Hematopoietic multipotent progenitor cell treated with erythropoietin and hydrocortisone succinate and interleukin-3 and kit ligand, for 15 days (in vitro differentiated cells): ENCODE measurements around the gene ENGASE.
"Not testable (repeated sequence)": the region's sequence is repeated elsewhere in the genome, so short reads cannot be mapped to it uniquely, and the experiment has no call there.

Source experiments
- DNase-seq: peaks from one replicate; pipeline ENCODE4 v3.0.0-alpha.2; 2015; ENCODE audit warnings: low spot score

The ENGASE gene

DNA sequence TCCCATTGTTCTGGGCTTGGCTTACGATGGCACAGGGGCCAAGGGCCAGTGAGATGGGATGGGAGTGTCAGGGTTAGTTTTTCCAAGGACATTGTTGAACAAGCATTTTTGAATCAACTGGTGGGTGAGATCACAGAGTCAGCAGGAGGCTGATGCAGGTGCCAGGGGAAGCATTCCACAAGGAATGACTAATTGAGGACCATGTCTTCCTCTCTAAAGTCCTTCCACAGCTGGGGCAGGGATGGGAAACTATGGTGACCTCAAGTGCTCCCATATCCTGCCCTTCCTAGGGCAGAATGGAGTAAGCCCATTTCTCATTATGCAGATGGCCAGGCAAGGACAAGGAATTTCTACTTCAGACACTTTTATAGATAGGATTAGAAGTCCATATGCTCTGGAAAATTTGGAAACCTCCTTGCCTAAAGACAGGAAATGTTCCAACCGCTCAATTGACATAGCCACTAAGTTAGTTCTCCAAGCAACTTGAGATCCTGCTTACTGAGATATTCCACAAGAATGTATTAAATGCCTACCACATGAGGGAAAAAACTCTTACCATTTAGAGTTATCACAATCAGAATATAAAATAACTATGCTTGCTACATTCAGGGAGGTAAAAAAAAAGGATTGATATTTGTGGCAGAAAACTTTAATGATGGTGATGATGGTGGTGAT is 21.2 kb upstream of the ENGASE start:
- no peak for DNase-seq

DNA sequence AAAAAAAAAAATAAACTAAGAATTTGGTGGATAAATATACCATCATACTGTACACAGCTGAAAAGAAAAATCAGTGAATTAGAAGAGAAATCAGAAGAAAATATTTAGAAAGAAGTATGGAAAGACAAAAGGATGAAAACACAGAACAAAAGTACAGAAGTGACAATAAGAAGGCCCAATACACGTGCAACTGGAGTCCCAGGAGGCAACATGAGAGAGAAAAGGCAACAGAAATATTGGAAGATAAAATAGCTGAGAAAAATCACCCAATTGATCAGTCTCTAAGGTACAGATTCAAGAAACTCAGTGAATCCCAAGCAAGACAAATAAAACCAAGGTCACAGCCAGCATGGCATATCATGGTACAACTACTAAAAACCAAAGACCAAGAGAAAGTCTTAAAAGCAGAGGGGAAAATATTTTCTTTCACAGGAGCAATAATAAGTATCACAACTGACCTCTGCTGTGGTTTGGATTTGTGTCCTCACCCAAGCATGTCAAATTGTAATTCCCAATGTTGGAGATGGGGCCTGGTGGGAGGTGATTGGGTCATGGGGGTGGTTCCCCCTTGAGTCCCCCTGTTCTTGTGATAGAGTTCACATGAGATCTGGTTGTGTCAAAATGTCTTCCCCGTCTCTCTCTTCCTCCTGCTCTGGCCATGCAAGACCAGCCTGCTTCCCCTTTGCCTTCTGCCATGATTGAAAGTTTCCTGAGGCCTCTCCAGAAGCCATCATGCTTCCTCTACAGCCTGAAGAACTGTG is 20.2 kb upstream of the ENGASE start:
- DNase-seq, result no peak

DNA sequence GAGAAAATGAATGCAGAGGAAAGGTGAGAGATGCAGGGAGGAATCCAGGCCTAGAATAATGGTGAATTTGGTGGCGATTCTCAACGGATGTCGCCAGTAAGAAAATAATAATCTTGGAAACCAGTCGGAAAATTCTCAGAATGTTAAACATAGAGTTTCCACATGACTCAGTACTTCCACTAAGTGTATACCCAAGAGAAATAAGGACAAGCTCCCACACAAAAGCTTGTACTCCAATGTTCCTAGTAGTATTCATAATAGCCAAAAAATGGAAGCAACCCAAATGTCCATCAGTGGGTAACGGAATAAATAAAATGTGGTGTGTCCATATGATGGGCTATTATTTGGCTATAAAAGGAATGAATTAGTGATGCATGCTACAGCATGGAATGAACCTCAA is 19.4 kb upstream of the ENGASE start:
- DNase-seq, result no peak

GRCh38 chr17:79057737-79058385 is 16.8 kb upstream of the ENGASE start:
- no peak for DNase-seq

GRCh38 chr17:79062691-79063090 is 11.9 kb upstream of the ENGASE start:
- no peak for DNase-seq

DNA sequence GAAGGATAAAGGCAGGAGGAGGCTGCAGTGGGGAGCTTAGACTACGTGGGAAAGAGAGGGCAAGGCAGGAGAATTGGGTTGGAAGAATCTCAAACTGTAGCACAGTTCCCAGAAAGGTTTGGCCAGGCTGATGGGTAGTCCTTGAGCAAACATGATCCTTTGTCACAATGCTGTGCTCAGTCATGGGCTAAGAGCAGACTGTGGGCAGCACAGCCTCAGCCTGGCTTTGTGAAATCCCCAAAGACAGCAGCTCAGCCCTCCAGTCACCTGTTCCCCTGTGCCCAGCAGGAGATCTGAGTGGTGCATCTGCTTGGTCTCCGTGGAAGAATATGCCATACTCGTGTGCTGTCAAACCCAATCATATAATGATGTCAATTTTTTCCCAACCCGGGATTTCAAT is 10.6 kb upstream of the ENGASE start:
- DNase-seq, result no peak

- peak; percentile 59 for DNase-seq
Measured at GRCh38 chr17:79065105-79065670, 9.4 kb upstream of the ENGASE start.

GRCh38 chr17:79066963-79067362 is 7.7 kb upstream of the ENGASE start:
- no peak for DNase-seq

DNA sequence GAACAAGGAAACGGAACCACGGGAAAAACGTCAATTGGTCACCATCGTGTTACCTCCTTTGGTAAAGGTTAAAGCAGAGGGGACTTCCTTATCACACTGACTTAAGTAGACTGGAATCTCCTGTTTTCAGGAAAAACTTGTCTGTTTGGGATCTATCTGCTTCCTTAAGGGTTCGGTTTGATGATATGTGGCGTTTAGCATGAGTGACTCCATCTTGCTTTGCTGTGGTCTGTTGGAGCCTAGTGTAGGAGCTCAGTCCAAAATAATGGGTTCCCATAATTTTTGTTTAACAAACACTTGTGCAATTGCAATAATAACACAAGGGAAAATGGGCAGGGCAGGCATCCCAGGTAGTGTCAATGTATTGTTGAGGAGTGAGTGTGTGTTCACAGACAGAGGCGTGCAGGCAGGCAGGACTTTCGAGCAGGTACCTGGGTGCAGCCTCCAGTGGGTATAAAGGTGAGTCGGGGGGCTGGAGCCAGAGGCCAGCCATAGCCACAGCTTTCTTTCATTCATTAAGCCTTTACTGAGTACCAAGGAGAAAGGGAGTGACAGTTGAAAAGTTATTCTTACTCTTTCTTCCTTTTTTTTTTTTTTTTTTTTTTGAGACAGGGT is 4.3 kb upstream of the ENGASE start:
- no peak for DNase-seq

DNA sequence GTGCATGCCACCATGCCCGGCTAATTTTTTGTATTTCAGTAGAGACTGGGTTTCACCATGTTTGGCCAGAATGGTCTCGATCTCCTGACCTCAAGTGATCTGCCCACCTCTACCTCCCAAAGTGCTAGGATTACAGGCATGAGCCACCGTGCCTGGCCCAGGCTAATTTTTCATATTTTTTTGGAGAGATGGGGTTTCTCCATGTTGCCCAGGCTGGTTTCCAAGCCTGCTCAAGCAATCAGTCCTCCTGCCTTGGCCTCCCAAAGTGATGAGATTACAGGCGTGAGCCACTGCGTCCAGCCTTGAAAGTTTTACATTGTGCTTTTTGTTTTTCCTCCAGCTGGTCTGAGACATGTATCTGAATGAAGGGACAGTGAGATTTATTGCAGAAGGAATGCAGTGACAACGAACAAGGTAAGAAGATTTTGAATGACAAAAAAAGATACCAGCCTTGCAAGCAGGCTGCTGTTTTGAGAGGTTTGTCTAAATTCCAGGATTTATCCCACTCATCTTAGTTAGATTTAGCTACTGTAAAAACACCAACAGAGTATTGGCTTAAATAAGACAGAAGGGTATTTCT is 3.4 kb upstream of the ENGASE start:
- no peak for DNase-seq

GRCh38 chr17:79072544-79072943 is 2.1 kb upstream of the ENGASE start:
- DNase-seq, result no peak

DNA sequence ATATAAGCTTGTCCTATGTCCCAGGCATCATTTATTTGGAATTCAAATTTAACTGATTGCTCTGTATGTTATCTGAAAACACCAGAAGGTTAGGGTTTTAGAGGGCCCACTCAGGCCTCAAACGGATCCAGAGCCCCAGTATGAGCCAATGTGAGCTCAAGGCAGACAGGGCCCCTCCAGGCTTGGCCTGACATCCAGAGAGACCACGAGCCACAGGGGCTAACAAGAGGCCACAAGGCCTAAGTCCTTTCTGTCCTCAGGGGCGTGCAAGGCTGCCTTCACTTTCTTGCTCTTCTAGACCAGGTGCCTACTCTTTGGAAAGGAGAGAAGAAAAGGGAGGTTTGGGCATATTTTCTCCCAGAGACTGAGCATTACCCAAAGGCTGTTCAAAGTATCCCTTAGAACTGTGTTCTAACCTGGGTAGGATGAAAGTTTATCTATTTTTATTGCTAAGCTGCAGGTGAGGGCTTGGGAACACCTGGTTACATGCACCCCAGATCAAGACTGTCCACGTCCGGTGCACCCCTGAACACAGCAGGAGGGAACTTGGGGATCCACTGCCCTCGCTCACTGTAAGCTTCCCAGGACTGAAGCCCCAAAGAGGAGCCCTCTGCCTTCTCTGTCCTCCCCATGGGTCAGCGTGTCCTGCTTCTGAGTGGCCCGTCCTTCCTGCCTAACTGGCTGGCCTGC is 1.5 kb upstream of the ENGASE start:
- DNase-seq, result no peak

- DNase-seq, result no peak
Measured at GRCh38 chr17:79073706-79074088, 927 bp upstream of the ENGASE start.

DNA sequence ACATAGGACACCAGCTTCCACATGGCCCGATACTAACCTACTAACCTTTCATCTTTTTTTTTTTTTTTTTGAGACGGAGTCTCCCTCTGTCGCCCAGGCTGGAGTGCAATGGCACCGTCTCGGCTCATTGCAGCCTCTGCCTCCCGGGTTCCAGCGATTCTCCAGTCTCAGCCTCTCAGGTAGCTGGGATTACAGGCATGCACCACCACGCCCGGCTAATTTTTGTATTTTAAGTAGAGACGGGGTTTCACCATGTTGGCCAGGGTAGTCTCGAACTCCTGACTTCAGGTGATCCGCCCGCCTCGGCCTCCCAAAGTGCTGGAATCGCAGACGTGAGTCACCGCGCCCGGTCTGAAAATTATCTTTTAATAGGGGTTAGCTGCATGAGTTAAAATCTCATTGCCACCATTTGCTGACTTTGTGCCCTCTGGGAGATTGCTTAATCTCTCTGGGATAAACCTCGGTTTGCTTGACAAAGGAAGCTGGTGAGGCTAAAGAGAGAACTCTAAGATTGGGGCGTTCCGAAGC is 439 bp upstream of the ENGASE start:
- not testable (repeated sequence) for DNase-seq

DNA sequence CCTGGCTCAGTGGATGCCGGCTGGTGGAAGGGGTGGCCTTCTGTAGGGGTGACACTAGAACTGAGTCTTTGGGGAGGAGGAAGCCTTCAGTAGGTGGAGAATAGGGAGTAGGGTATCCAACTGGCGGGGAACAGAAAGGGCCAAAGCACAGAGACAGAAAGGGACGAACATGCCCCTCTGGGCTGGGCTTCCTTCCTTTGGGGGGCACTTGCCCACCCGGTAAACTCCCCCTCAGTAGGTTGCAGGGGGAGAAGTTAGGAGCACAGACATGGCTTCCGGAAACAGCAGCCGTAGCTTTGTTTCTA is 774 bp downstream of the ENGASE start:
- no peak for DNase-seq

- no peak for DNase-seq
Measured at GRCh38 chr17:79075861-79076406, 1.3 kb downstream of the ENGASE start.

DNA sequence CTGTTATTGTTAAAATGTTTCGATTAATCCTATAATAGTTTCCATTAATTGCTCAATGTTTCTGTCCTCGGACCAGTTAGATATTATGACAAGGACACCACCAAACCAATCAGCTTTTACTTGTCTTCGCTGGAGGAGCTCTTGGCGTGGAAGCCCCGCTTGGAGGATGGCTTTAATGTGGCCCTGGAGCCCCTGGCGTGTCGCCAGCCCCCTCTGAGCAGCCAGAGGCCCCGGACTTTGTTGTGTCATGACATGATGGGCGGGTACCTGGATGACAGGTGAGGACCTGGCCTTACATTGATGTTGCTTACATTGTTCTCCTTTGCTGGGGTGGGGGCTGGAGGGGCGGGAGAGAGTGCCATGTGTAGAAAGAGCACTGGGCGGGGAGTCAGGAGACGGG is 3.0 kb downstream of the ENGASE start:
- DNase-seq, result no peak

DNA sequence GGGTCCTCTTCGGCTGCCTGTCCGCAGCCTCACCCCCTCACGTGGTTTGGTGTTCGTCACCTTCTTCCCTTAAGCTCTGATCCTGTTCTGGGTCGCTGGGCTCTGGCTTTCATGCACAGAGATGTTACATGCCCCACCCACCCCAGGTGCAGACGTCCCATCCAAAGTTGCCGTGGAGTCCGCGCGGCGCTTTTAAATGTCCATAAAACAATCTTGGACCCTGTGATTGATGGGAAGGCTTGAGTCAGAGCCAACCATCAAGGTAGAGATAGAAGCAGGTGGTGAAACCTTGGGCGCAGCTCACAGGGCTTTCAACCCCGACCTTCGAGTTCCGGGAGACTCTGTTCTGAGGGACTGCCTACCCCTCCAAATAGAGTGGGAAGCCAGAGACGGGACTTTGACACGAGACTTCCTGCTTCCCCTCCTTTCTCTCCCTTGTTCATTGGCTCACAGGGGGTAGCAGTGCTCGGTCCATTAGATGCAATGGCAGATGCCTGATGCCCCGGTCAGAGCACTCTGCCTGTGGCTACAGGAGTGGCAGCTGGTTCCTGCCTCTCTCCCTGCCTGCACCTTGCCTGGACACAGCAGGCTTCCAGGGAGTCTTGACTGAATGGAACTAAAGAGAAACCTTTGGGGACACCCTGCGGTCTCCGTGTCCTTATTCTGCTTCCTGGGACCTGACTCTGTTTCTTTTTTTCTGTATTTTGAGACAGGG is 4.0 kb downstream of the ENGASE start:
- no peak for DNase-seq

DNA sequence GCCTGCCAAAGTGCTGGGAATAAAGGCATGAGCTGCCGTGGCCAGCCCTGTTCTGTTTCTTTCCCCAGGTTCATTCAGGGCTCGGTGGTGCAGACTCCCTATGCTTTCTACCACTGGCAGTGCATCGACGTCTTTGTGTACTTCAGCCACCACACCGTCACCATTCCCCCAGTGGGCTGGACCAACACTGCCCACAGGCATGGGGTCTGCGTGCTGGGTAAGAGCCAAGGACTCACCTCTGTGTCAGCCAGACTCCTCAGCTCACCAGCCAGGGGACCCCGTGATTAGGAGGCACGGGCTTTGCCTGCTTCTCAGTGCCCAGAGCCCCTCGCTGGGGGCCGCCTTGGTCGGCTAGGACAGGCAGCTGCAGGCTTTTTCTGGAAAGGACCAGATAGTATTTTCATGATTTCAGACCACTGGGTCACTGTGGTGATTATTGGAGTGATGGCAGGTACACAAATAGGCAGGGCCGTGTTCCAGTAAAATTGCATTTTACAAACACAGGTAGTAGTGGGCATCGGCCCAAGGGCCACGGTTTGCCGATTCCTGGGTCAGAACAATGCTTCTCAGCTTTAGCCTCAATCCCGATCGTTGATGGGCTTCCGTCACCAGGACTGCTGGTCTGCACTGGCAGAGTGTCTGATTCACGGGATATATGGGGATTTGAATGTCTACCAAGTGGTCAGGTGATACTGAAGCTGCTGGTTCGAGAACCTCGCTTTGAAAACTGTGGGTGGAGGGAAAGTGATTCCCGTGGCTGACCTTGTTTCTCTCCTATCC is 5.0 kb downstream of the ENGASE start:
- no peak for DNase-seq

GRCh38 chr17:79080349-79080748 is 5.7 kb downstream of the ENGASE start:
- DNase-seq, result no peak
